Caki2 (cell line): ENCODE measurements around the gene DGKQ. TPM values are rescaled to one million over a fixed set of nuclear protein-coding genes. Genes with fewer than 3 reads are reported as not detected.

Source experiments
- DNase-seq: peaks from one replicate; pipeline ENCODE4 v3.0.0-alpha.2; 2015; ENCODE audit warnings: low read depth
- in situ Hi-C: cut with HindIII; loops from 2 replicates; pipeline ENCODE4 v1.10.0; 2016; ENCODE audit warnings: low sequenced_read_pairs, low pct_unique_long_range_greater_than_20kb, mixed read lengths
- total RNA-seq: library from RNA; depleted of rRNA; stranded (reverse); fragments of >200 nt; shearing (Covaris generic); gene quantifications from 2 replicates; pipeline ENCODE4 v1.2.3, GENCODE V29; 2014; ENCODE audit warnings: low replicate concordance; rRNA removed

DGKQ gene
- total RNA-seq, 1 experiment from 2014 or later = 8.5 TPM

- in situ Hi-C loops = no loop called here
- no peak for DNase-seq
These were observed 55.4 kb downstream of the DGKQ start for GRCh38 chr4:917992-918391.

GRCh38 chr4:917466-917865, 55.9 kb downstream of the DGKQ start:
- in situ Hi-C loops = no loop called here

GRCh38 chr4:915595-915994, 57.8 kb downstream of the DGKQ start:
- no peak for DNase-seq
- in situ Hi-C loops = no loop called here

More at GRCh38 chr4:917466-917865, 55.9 kb downstream of the DGKQ start:
- no peak for DNase-seq

- no peak for DNase-seq
- in situ Hi-C loops = no loop called here
These were observed 58.3 kb downstream of the DGKQ start for GRCh38 chr4:915041-915474.

GRCh38 chr4:914531-914930, 58.8 kb downstream of the DGKQ start:
- no peak for DNase-seq
- in situ Hi-C loops = no loop called here

GRCh38 chr4:913280-913618, 60.1 kb downstream of the DGKQ start:
- no peak for DNase-seq
- in situ Hi-C loops = no loop called here

GRCh38 chr4:912548-913279, 60.7 kb downstream of the DGKQ start:
- no peak for DNase-seq
- in situ Hi-C loops = no loop called here

GRCh38 chr4:911871-912490, 61.4 kb downstream of the DGKQ start:
- in situ Hi-C loops = no loop called here
- no peak for DNase-seq

- in situ Hi-C loops = no loop called here
- no peak for DNase-seq
These were observed 62.1 kb downstream of the DGKQ start for GRCh38 chr4:911221-911751.

- no peak for DNase-seq
- in situ Hi-C loops = no loop called here
These were observed 62.8 kb downstream of the DGKQ start for GRCh38 chr4:910366-911091.

GRCh38 chr4:909821-910220, 63.5 kb downstream of the DGKQ start:
- in situ Hi-C loops = no loop called here
- DNase-seq = no peak

- DNase-seq = no peak
- in situ Hi-C loops = no loop called here
These were observed 64.2 kb downstream of the DGKQ start for GRCh38 chr4:909131-909571.

Other genes with a start within 250 kb of the DGKQ start
- 0.20 and 1.5 TPM in 2 replicates for gene CPLX1, start 147.4 kb downstream of the DGKQ start, total RNA-seq
- 51.0 and 61.6 TPM in 2 replicates for gene GAK, start 41.3 kb downstream of the DGKQ start, total RNA-seq
- 5.6 and 11.1 TPM in 2 replicates for gene TMEM175, start 41.1 kb downstream of the DGKQ start, total RNA-seq
- 6.7 and 6.9 TPM in 2 replicates for gene IDUA, start 13.5 kb upstream of the DGKQ start, total RNA-seq
- gene SLC26A1, start 19.8 kb upstream of the DGKQ start, total RNA-seq = 3.0 and 6.9 TPM in 2 replicates
- gene FGFRL1, start 38.1 kb upstream of the DGKQ start, total RNA-seq = 48.2 and 70.9 TPM in 2 replicates
- gene RNF212, start 140.0 kb upstream of the DGKQ start, total RNA-seq = not detected in 2 replicates
- 0.88 TPM in 1 of 2 replicates, not detected in the other for gene SPON2, start 199.0 kb upstream of the DGKQ start, total RNA-seq